Activated CD4-positive, alpha-beta memory T cell treated with anti-CD3 and anti-CD28 coated beads, Interleukin-2, amount 10 ng/mL, durations not matched to agents 7 days and 5 days (primary cell): Measurements from ENCODE around the gene PNPLA2. TPM values are rescaled to one million over a fixed set of nuclear protein-coding genes. Genes with fewer than 3 reads are reported as not detected.

Source experiments
- CTCF ChIA-PET: fragments of 350-600 bp; sonication (Branson Sonifier 250); formaldehyde crosslinking; loops from one replicate; lab custom pipeline; 2021; ENCODE audit warnings: antibody characterized with exemption, inconsistent platforms; lab: Charles Lee
- POLR2A ChIA-PET: fragments of 350-600 bp; sonication (Branson Sonifier 250); formaldehyde crosslinking; loops from one replicate; lab custom pipeline; 2021; ENCODE audit warnings: antibody characterized with exemption; lab: Charles Lee
- DNase-seq: peaks from one replicate; pipeline ENCODE4 v3.0.0-alpha.2; 2020
- H3K27ac Mint-ChIP-seq: one replicate; pipeline ENCODE4 v1.8.0; 2021; ENCODE audit warnings: mild to moderate bottlenecking, mixed read lengths
- H3K27me3 Mint-ChIP-seq: one replicate; pipeline ENCODE4 v1.8.0; 2021; ENCODE audit warnings: mixed read lengths
- H3K36me3 Mint-ChIP-seq: one replicate; pipeline ENCODE4 v1.8.0; 2021; ENCODE audit warnings: low read depth, mixed read lengths
- H3K4me1 Mint-ChIP-seq: one replicate; pipeline ENCODE4 v1.8.0; 2021; ENCODE audit warnings: mixed read lengths
- H3K4me3 Mint-ChIP-seq: one replicate; pipeline ENCODE4 v1.8.0; 2021; ENCODE audit warnings: mild to moderate bottlenecking, mixed read lengths
- H3K9me3 Mint-ChIP-seq: one replicate; pipeline ENCODE4 v1.8.0; 2021; ENCODE audit warnings: mixed read lengths
- total RNA-seq, 2 experiments: library from RNA; stranded (reverse); gene quantifications; one replicate each; pipeline ENCODE4 v1.2.3, GENCODE V29; 2021

PNPLA2 gene
- total RNA-seq, 2 experiments from 2014 or later, result 66.8 to 70.9 TPM

DNA sequence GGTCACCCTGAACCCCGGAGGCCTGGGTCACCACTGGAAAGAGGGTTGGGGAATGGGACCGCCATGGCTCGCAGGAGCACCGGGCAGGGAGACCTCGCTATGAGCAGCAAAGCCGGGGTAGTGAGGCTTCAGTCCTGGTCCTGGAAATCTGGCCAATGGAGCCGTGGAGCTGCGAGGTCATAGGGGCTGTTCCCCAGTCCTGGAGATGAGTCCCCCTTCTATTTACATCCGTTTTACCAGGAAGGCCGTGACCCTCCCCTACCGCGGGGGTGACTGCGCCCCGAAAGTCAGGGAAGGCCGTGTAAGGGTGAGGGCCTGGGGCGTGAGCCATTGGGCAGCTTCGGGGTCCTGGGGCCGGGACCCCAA, 14.1 kb upstream of the PNPLA2 start:
- POLR2A ChIA-PET, result interaction anchor here (1.1 to 4.1 kb wide), 5 partner anchors 8 to 38 kb away, joined by 3 to 21 read pairs (median 12); partner anchors contain the start of genes GATD1, PNPLA2 and TSPAN4
- CTCF ChIA-PET, result no interaction called here

GRCh38 chr11:808427-809286, 10.1 kb upstream of the PNPLA2 start:
- Mint-ChIP-seq H3K9me3 (no peaks in the 10 kb centered on the region), H3K4me1 (peaks cover 54% of the 10 kb centered on the region), H3K4me3 (peak overlapping the region; percentile 92), H3K27me3 (no peaks in the 10 kb centered on the region), H3K36me3 (peaks cover 30% of the 10 kb centered on the region), H3K27ac (peak overlapping the region; percentile 98)
- ChIA-PET POLR2A (interaction anchor here (0.8 to 2.3 kb wide), 20 partner anchors 10 to 302 kb away, joined by 3 to 62 read pairs (median 4); partner anchors contain the start of genes CD151, CEND1, CRACR2B and GATD1), CTCF (interaction anchor here (0.7 to 2.1 kb wide), 6 partner anchors 10 to 83 kb away, joined by 3 to 8 read pairs (median 3); partner anchors contain the start of genes CEND1 and PNPLA2)
- peak; percentile 75 for DNase-seq

More for the DNA sequence above, 14.1 kb upstream of the PNPLA2 start:
- peak overlapping the region; percentile 78 for H3K27ac Mint-ChIP-seq
- no peaks in the 10 kb centered on the region for H3K27me3 Mint-ChIP-seq
- DNase-seq, result no peak
- H3K36me3 Mint-ChIP-seq, result peaks cover 18% of the 10 kb centered on the region
- H3K4me1 Mint-ChIP-seq, result peaks cover 41% of the 10 kb centered on the region
- H3K4me3 Mint-ChIP-seq, result peak overlapping the region; percentile 82
- H3K9me3 Mint-ChIP-seq, result no peaks in the 10 kb centered on the region

DNA sequence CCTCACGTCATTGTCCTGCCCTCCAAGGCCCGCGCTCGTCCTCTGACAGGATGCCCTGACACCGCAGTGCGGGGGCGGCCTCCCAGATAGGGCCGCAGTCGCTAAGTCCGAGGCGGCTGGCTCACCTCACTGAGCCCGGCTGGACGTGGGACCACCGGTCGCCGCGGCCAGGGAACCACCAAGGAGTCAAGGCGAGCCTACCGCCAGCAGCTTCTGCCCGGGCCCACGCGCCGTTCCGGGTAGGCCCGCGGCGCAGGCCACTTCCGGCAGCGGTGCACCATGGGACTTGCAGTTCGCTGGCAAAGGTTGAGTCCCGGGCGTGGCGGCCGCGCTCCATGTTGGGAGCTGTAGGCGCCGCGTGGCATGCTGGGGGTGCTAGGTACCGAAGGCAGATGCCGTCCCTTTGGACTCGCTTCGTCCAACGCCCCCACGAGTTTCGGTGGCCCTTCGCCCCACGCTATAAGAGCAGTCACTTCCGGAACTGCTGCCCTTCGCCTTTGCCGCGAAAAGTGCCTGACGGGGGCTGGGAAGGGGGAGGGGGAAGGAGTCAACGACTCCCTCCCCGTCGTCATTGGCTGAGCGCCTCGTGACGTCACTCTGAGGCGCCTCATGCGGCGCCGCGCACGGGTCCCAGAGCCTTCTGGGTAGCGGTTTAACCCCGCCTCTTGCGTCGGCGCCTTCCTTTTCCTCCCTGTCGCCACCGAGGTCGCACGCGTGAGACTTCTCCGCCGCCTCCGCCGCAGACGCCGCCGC, 9.3 kb upstream of the PNPLA2 start, which contains the start of gene RPLP2:
RPLP2 (plus strand) TSS at position 681 of the 753 bp plus-strand sequence. CDS start 268 bp downstream, outside the sequence.
- Mint-ChIP-seq H3K27me3 (no peaks in the 10 kb centered on the region), H3K27ac (peak within 1 kb of the TSS; percentile 98), H3K9me3 (no peaks in the 10 kb centered on the region), H3K36me3 (peaks cover 30% of the 10 kb centered on the region), H3K4me1 (peaks cover 46% of the 10 kb centered on the region), H3K4me3 (peak within 1 kb of the TSS; percentile 92)
- DNase-seq, result peak; percentile 98
- ChIA-PET POLR2A (interaction anchor here (0.6 to 2.3 kb wide), 21 partner anchors 10 to 572 kb away, joined by 3 to 62 read pairs (median 4); partner anchors contain the start of genes CD151, CEND1, CRACR2B and DEAF1), CTCF (interaction anchor here (0.9 to 2.1 kb wide), 5 partner anchors 10 to 83 kb away, joined by 3 to 8 read pairs (median 3); partner anchors contain the start of gene PNPLA2)

- POLR2A ChIA-PET, result interaction anchor here (0.6 to 2.3 kb wide), 19 partner anchors 9 to 573 kb away, joined by 3 to 62 read pairs (median 4); partner anchors contain the start of genes CD151, CEND1, CRACR2B and DEAF1
- peak overlapping the region; percentile 92 for H3K4me3 Mint-ChIP-seq
Observed at GRCh38 chr11:810040-810567, 8.6 kb upstream of the PNPLA2 start.

GRCh38 chr11:811446-812245, 7.1 kb upstream of the PNPLA2 start:
- DNase-seq, result no peak
- Mint-ChIP-seq H3K9me3 (no peaks in the 10 kb centered on the region), H3K4me1 (peaks cover 38% of the 10 kb centered on the region), H3K4me3 (peak overlapping the region; percentile 92), H3K27me3 (no peaks in the 10 kb centered on the region), H3K27ac (peak overlapping the region; percentile 79), H3K36me3 (peaks cover 30% of the 10 kb centered on the region)
- CTCF ChIA-PET, result interaction anchor here (0.8 to 1.5 kb wide), 2 partner anchors 8 to 11 kb away, joined by 3 to 4 read pairs; partner anchors contain the start of gene PNPLA2
- POLR2A ChIA-PET, result interaction anchor here (0.7 to 1.5 kb wide), 9 partner anchors 9 to 31 kb away, joined by 3 to 6 read pairs (median 4); partner anchors contain the start of genes CRACR2B, POLR2L and TSPAN4

More at GRCh38 chr11:810040-810567, 8.6 kb upstream of the PNPLA2 start:
- CTCF ChIA-PET, result interaction anchor here (1.2 to 2.1 kb wide), 2 partner anchors 10 to 32 kb away, joined by 3 to 8 read pairs; partner anchors contain the start of gene PNPLA2
- H3K27ac Mint-ChIP-seq, result peak overlapping the region; percentile 98
- peaks cover 30% of the 10 kb centered on the region for H3K36me3 Mint-ChIP-seq
- peaks cover 45% of the 10 kb centered on the region for H3K4me1 Mint-ChIP-seq
- no peaks in the 10 kb centered on the region for H3K27me3 Mint-ChIP-seq
- no peak for DNase-seq
- no peaks in the 10 kb centered on the region for H3K9me3 Mint-ChIP-seq

DNA sequence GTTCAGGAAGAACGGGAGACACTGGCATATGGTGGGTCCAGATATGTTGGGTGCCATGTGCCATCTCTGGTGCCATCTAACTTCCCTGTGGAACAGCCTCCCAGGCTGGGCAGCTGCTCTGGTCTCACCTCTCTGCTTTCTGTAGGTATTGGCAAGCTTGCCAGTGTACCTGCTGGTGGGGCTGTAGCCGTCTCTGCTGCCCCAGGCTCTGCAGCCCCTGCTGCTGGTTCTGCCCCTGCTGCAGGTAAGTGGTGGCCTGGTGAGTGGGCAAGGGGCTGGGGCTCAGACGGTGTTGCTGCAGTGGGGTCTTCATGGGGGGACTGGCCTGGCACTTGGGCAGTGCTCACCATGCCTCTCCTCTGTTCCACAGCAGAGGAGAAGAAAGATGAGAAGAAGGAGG, 6.3 kb upstream of the PNPLA2 start:
- Mint-ChIP-seq H3K36me3 (peaks cover 30% of the 10 kb centered on the region), H3K27me3 (no peaks in the 10 kb centered on the region), H3K4me3 (no peak overlapping the region), H3K9me3 (no peaks in the 10 kb centered on the region), H3K4me1 (peaks cover 37% of the 10 kb centered on the region), H3K27ac (peak overlapping the region; percentile 7)
- ChIA-PET POLR2A (interaction anchor here (0.8 to 1.3 kb wide), 3 partner anchors 8 to 15 kb away, joined by 4 to 5 read pairs (median 4); partner anchors contain the start of gene CRACR2B), CTCF (interaction anchor here (0.8 kb wide), 1 partner anchor 10 kb away, joined by 3 read pairs; no protein-coding TSS in a partner anchor)
- DNase-seq, result no peak

DNA sequence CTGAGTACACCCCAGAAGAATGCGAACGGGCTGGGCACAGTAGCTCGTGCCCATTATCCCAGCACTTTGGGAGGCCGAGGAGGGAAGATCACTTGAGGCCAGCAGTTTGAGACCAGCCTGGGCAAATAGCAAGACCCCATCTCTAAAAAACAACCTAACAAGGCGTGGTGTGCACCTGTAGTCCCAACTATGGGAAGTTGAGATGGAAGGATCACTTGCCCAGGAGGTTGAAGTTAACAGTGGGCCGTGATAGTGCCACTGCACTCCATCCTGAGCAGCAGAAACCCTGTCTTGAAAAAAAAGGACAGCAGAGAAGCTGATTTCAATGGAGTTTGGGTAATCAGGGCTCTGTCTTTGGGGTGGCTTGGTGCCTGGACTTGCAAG, 5.7 kb upstream of the PNPLA2 start:
- H3K4me1 Mint-ChIP-seq, result peaks cover 32% of the 10 kb centered on the region
- ChIA-PET CTCF (no interaction called here), POLR2A (interaction anchor here (1.3 kb wide), 1 partner anchor 13 kb away, joined by 4 read pairs; no protein-coding TSS in a partner anchor)
- H3K36me3 Mint-ChIP-seq, result peaks cover 30% of the 10 kb centered on the region
- H3K27ac Mint-ChIP-seq, result no peak overlapping the region
- DNase-seq, result no peak
- no peaks in the 10 kb centered on the region for H3K9me3 Mint-ChIP-seq
- H3K4me3 Mint-ChIP-seq, result no peak overlapping the region
- no peaks in the 10 kb centered on the region for H3K27me3 Mint-ChIP-seq

DNA sequence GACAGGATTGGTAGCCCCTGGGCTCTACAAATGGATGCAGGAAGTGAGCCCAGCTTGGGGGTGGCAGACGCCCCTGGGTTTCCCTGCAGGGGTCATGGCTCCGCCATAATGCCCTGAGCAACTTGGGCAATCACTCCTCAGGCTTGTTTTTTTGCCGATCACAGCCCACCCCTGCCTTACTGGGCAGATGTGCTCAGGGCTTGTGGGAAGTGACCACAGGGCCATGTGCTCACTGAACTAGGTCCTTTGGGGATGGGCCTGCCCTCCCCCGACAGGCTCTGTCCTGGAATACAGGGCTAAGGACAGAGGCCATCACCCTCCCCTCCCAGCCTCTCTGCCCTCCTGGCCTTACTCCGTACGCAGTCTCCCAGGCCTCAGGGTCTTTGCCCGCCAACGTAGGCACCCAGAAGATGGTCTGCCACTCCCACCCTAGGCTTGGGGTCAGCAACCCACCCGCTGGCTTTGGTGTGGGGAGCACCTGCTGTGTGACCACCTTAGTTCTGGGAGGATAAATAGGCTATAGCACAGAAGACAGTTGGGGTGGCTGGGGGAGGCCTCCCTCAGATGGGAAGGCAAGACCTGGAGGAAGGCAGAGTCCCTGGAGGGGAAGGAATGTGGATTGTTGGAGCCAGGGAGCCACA, 5.1 kb upstream of the PNPLA2 start:
- Mint-ChIP-seq H3K4me1 (peaks cover 28% of the 10 kb centered on the region), H3K36me3 (peaks cover 30% of the 10 kb centered on the region), H3K4me3 (no peak overlapping the region), H3K27me3 (no peaks in the 10 kb centered on the region), H3K9me3 (no peaks in the 10 kb centered on the region), H3K27ac (no peak overlapping the region)
- CTCF ChIA-PET, result interaction anchor here (0.7 kb wide), 1 partner anchor 10 kb away, joined by 3 read pairs; no protein-coding TSS in a partner anchor
- DNase-seq, result no peak
- POLR2A ChIA-PET, result interaction anchor here (1.3 kb wide), 1 partner anchor 13 kb away, joined by 4 read pairs; no protein-coding TSS in a partner anchor

- ChIA-PET CTCF (no interaction called here), POLR2A (no interaction called here)
- H3K27me3 Mint-ChIP-seq, result no peaks in the 10 kb centered on the region
- peaks cover 23% of the 10 kb centered on the region for H3K36me3 Mint-ChIP-seq
- DNase-seq, result no peak
- peaks cover 21% of the 10 kb centered on the region for H3K4me1 Mint-ChIP-seq
- no peaks in the 10 kb centered on the region for H3K9me3 Mint-ChIP-seq
- H3K27ac Mint-ChIP-seq, result no peak overlapping the region
- no peak overlapping the region for H3K4me3 Mint-ChIP-seq
Observed at GRCh38 chr11:815675-816432, 2.9 kb upstream of the PNPLA2 start.

DNA sequence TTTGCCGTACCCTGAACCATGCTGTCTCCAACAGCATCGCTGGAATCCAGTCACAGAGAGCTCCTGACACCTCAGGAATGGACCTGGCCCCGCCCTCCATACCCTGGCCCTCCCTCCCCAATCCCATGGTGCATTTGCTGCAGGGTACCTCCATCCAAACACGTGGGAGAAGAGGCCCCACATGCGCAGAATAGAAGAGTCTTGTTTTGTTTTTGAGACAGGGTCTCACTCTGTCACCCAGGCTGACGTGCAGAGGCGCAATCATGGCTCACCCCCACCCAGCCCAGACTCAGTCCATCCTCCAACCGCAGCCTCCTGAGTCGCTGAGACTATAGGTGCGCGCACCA, 2.3 kb upstream of the PNPLA2 start:
- no peak overlapping the region for H3K27ac Mint-ChIP-seq
- peaks cover 21% of the 10 kb centered on the region for H3K4me1 Mint-ChIP-seq
- POLR2A ChIA-PET, result interaction anchor here (0.6 kb wide), 1 partner anchor 19 kb away, joined by 3 read pairs; no protein-coding TSS in a partner anchor
- peaks cover 17% of the 10 kb centered on the region for H3K36me3 Mint-ChIP-seq
- no peak for DNase-seq
- CTCF ChIA-PET, result no interaction called here
- H3K9me3 Mint-ChIP-seq, result no peaks in the 10 kb centered on the region
- H3K4me3 Mint-ChIP-seq, result no peak overlapping the region
- H3K27me3 Mint-ChIP-seq, result no peaks in the 10 kb centered on the region
